ENCODE results near the gene FKBP1A. TPM values are rescaled to one million over a fixed set of nuclear protein-coding genes. Genes with fewer than 3 reads are reported as not detected.

FKBP1A gene
- total RNA-seq, 2 donors from 2014 or later = 103 to 161 TPM

- Histone ChIP-seq H3K4me1 (replicated peaks) (peaks cover 16% of the 10 kb centered on the region), H3K9me3 (no peaks in the 10 kb centered on the region), H3K36me3 (no peaks in the 10 kb centered on the region), H3K4me3 (no peak overlapping the region), H3K27ac (no peak overlapping the region), H3K27me3 (replicated peaks; ENCODE audit: insufficient read depth) (no peaks in the 10 kb centered on the region)
- DNase-seq (ENCODE audit: low spot score) = no peak
- no peak for TF ChIP-seq POLR2A (IDR thresholded peaks at IDR 0.05)
- TF ChIP-seq, protein P1, sequence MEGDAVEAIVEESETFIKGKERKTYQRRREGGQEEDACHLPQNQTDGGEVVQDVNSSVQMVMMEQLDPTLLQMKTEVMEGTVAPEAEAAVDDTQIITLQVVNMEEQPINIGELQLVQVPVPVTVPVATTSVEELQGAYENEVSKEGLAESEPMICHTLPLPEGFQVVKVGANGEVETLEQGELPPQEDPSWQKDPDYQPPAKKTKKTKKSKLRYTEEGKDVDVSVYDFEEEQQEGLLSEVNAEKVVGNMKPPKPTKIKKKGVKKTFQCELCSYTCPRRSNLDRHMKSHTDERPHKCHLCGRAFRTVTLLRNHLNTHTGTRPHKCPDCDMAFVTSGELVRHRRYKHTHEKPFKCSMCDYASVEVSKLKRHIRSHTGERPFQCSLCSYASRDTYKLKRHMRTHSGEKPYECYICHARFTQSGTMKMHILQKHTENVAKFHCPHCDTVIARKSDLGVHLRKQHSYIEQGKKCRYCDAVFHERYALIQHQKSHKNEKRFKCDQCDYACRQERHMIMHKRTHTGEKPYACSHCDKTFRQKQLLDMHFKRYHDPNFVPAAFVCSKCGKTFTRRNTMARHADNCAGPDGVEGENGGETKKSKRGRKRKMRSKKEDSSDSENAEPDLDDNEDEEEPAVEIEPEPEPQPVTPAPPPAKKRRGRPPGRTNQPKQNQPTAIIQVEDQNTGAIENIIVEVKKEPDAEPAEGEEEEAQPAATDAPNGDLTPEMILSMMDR (IDR thresholded peaks at IDR 0.05) = no peak
- no peak for TF ChIP-seq POLR2AphosphoS5 (IDR thresholded peaks at IDR 0.05)
- 86% methylated on average over 3 of the region's 3 CpGs for WGBS
- intact Hi-C loops (cut with DNase I) = no loop called here
Measured at GRCh38 chr20:1373036-1373435, 19.8 kb downstream of the FKBP1A start.

GRCh38 chr20:1371830-1372539 is 20.9 kb downstream of the FKBP1A start:
- 56% methylated on average over 5 of the region's 5 CpGs for WGBS
- DNase-seq (ENCODE audit: low spot score) = peak; percentile 70
- Histone ChIP-seq H3K27me3 (replicated peaks; ENCODE audit: insufficient read depth) (no peaks in the 10 kb centered on the region), H3K4me3 (no peak overlapping the region), H3K27ac (no peak overlapping the region), H3K9me3 (no peaks in the 10 kb centered on the region), H3K36me3 (no peaks in the 10 kb centered on the region), H3K4me1 (replicated peaks) (peaks cover 16% of the 10 kb centered on the region)
- intact Hi-C loops (cut with DNase I) = no loop called here
- TF ChIP-seq, protein P1 (IDR thresholded peaks at IDR 0.05) = no peak
- TF ChIP-seq POLR2AphosphoS5 (IDR thresholded peaks at IDR 0.05) = peak; percentile 69

GRCh38 chr20:1371202-1371782 is 21.6 kb downstream of the FKBP1A start:
- DNase-seq (ENCODE audit: low spot score) = no peak
- intact Hi-C loops (cut with DNase I) = no loop called here
- 70% methylated on average over 3 of the region's 3 CpGs for WGBS
- no peaks in the 10 kb centered on the region for H3K36me3 ChIP-seq
- peak overlapping the region in 1 of 2 donors; percentile 14 for H3K27ac ChIP-seq
- TF ChIP-seq, protein P1 (IDR thresholded peaks at IDR 0.05) = no peak
- TF ChIP-seq POLR2AphosphoS5 (IDR thresholded peaks at IDR 0.05) = no peak
- no peak for TF ChIP-seq POLR2A (IDR thresholded peaks at IDR 0.05)
- no peaks in the 10 kb centered on the region for H3K27me3 ChIP-seq (replicated peaks; ENCODE audit: insufficient read depth)
- no peak overlapping the region for H3K4me3 ChIP-seq
- no peaks in the 10 kb centered on the region for H3K9me3 ChIP-seq
- H3K4me1 ChIP-seq (replicated peaks) = peaks cover 16% of the 10 kb centered on the region

GRCh38 chr20:1370548-1371110 is 22.2 kb downstream of the FKBP1A start:
- no peak for DNase-seq (ENCODE audit: low spot score)
- peaks cover 16% of the 10 kb centered on the region for H3K4me1 ChIP-seq (replicated peaks)
- no peaks in the 10 kb centered on the region for H3K36me3 ChIP-seq
- H3K9me3 ChIP-seq = no peaks in the 10 kb centered on the region
- intact Hi-C loops (cut with DNase I) = no loop called here
- peak overlapping the region in 1 of 2 donors; percentile 14 for H3K27ac ChIP-seq
- H3K27me3 ChIP-seq (replicated peaks; ENCODE audit: insufficient read depth) = no peaks in the 10 kb centered on the region
- 11% methylated on average over 2 of the region's 2 CpGs for WGBS
- H3K4me3 ChIP-seq = no peak overlapping the region
- TF ChIP-seq, protein P1 (IDR thresholded peaks at IDR 0.05) = no peak
- no peak for TF ChIP-seq POLR2A (IDR thresholded peaks at IDR 0.05)
- no peak for TF ChIP-seq POLR2AphosphoS5 (IDR thresholded peaks at IDR 0.05)

Measured in prostate gland (tissue), 2 donors.